Caco-2 (cell line): ENCODE results near the gene MICAL3. TPM values are rescaled to one million over a fixed set of nuclear protein-coding genes. Genes with fewer than 3 reads are reported as not detected.

Experiments used
- BruUV-seq: library from RNA; stranded (reverse); fragments of 400-500 nt; replicated peaks from 2 replicates; lab custom pipeline; 2021; lab: Mats Ljungman, UMichigan
- CTCF ChIA-PET: fragments of 300-600 bp; sonication (Branson Sonifier 250); formaldehyde crosslinking; loops from one replicate; lab custom pipeline; 2022; ENCODE audit warnings: antibody characterized with exemption; lab: Charles Lee
- POLR2A ChIA-PET: fragments of 300-600 bp; sonication (Branson Sonifier 250); formaldehyde crosslinking; loops from one replicate; lab custom pipeline; 2022; ENCODE audit warnings: antibody characterized with exemption; lab: Charles Lee
- DNase-seq, 2 experiments: peaks; one replicate each; pipeline versions ENCODE4 v3.0.0 to v3.0.0-alpha.2; 2020 to 2022
- H3K27me3 ChIP-seq: replicated peaks from 2 replicates; pipeline ENCODE4 v1.6.0; 2011; ENCODE audit warnings: low read length; ENCODE audit not compliant: control insufficient read depth, insufficient read depth
- H3K36me3 ChIP-seq: 2 replicates; pipeline ENCODE4 v1.5.1; 2011; ENCODE audit warnings: low read length; ENCODE audit not compliant: control insufficient read depth, insufficient read depth
- H3K4me1 ChIP-seq: fragments of 250-450 bp; sonication (Bioruptor Pico); 2 replicates; pipeline ENCODE4 v1.5.1; 2020; ENCODE audit warnings: mild to moderate bottlenecking
- H3K4me3 ChIP-seq: 2 replicates; pipeline ENCODE4 v1.5.1; 2011; ENCODE audit warnings: low read depth, mild to moderate bottlenecking, control low read depth, low read length
- H3K9me3 ChIP-seq: fragments of 250-450 bp; sonication (Bioruptor Pico); 2 replicates; pipeline ENCODE4 v1.5.1; 2020; ENCODE audit warnings: mild to moderate bottlenecking, moderate library complexity
- H3K27ac Mint-ChIP-seq: one replicate; pipeline ENCODE4 v1.8.0; 2022; ENCODE audit warnings: mixed read lengths; ENCODE audit not compliant: unreplicated experiment
- H3K27me3 Mint-ChIP-seq: one replicate; pipeline ENCODE4 v1.8.0; 2022; ENCODE audit warnings: mixed read lengths; ENCODE audit not compliant: insufficient read depth, unreplicated experiment
- H3K36me3 Mint-ChIP-seq: one replicate; pipeline ENCODE4 v1.8.0; 2022; ENCODE audit warnings: mild to moderate bottlenecking, mixed read lengths; ENCODE audit not compliant: insufficient read depth, unreplicated experiment
- H3K4me1 Mint-ChIP-seq: one replicate; pipeline ENCODE4 v1.8.0; 2022; ENCODE audit warnings: low read depth, mixed read lengths; ENCODE audit not compliant: unreplicated experiment
- H3K4me3 Mint-ChIP-seq: one replicate; pipeline ENCODE4 v1.8.0; 2022; ENCODE audit warnings: mild to moderate bottlenecking, moderate library complexity, mixed read lengths; ENCODE audit not compliant: unreplicated experiment
- H3K9me3 Mint-ChIP-seq: one replicate; pipeline ENCODE4 v1.8.0; 2022; ENCODE audit warnings: mixed read lengths; ENCODE audit not compliant: unreplicated experiment
- CTCF ChIP-seq, 2 experiments: fragments of 200-600 bp in 1 of 2; IDR thresholded peaks; 1 replicate in 1 of 2; 2 replicates in 1 of 2; pipeline versions ENCODE4 v1.5.1 to v1.8.0; 2011 to 2022; ENCODE audit warnings: antibody characterized with exemption in 1 of 2, control low read depth in 1 of 2, inconsistent platforms in 1 of 2, low read depth in 1 of 2, low read length in 1 of 2, mild to moderate bottlenecking in 1 of 2, moderate library complexity in 1 of 2; ENCODE audit not compliant: insufficient read depth in 1 of 2, severe bottlenecking in 1 of 2, unreplicated experiment in 1 of 2
- intact Hi-C: fragments of 100-400 bp; cut with micrococcal nuclease; formaldehyde crosslinking; loops from one replicate; pipeline ENCODE4 v1.10.0; 2022; ENCODE audit not compliant: unreplicated experiment
- total RNA-seq: library from RNA; stranded (reverse); gene quantifications from 2 replicates; pipeline ENCODE4 v1.2.3, GENCODE V29; 2022

The MICAL3 gene
- total RNA-seq, 1 experiment from 2014 or later, result 65.6 TPM

DNA sequence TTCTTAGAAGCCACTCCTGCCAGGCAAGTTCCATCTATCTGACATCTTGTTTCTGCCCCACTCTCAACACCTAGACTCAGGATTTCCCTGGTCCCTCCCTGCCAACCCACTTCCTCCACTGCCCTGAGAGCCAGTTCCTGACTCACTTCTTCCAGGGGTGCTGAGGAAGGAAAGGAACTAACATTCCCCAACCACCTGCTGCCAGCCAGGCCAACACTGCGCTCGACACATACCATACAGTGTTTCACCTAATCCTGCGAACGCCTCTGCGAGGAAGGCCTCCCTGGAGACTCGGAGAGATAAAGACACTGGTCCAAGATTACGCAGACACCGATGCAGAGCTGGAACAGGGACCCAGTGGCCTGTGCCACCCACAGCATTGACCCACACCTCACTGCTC is 40.2 kb downstream of the MICAL3 start:
- intact Hi-C loops, result no loop called here
- Mint-ChIP-seq H3K4me3 (no peak overlapping the region), H3K27me3 (no peaks in the 10 kb centered on the region), H3K9me3 (no peaks in the 10 kb centered on the region), H3K36me3 (peaks cover 11% of the 10 kb centered on the region), H3K4me1 (peaks cover 27% of the 10 kb centered on the region), H3K27ac (no peak overlapping the region)
- DNase-seq, result no peak
- H3K9me3 ChIP-seq, result no peaks in the 10 kb centered on the region
- POLR2A ChIA-PET, result no interaction called here
- BruUV-seq, result no TSS peak
- no peak overlapping the region for H3K4me3 ChIP-seq
- no peaks in the 10 kb centered on the region; the same call in 1 of the 2 replicates for H3K36me3 ChIP-seq
- peaks cover 11% of the 10 kb centered on the region for H3K4me1 ChIP-seq
- no peak for TF ChIP-seq CTCF (IDR thresholded peaks at IDR 0.05; ENCODE audit: insufficient read depth in 1 of 2, low read depth in 1 of 2, low read length in 1 of 2, severe bottlenecking in 1 of 2, unreplicated experiment in 1 of 2)
- CTCF ChIA-PET, result no interaction called here
- no peaks in the 10 kb centered on the region for H3K27me3 ChIP-seq

GRCh38 chr22:17982572-17983141 is 41.7 kb downstream of the MICAL3 start:
- Histone ChIP-seq H3K36me3 (no peaks in the 10 kb centered on the region; the same call in 1 of the 2 replicates), H3K4me3 (no peak overlapping the region), H3K27me3 (no peaks in the 10 kb centered on the region), H3K9me3 (no peaks in the 10 kb centered on the region), H3K4me1 (peaks cover 14% of the 10 kb centered on the region)
- no peaks in the 10 kb centered on the region for H3K9me3 Mint-ChIP-seq
- intact Hi-C loops, result no loop called here
- DNase-seq, result no peak
- CTCF ChIA-PET, result interaction anchor here (1.6 kb wide), 1 partner anchor 94 kb away, joined by 3 read pairs; no protein-coding TSS in a partner anchor
- H3K36me3 Mint-ChIP-seq, result peaks cover 11% of the 10 kb centered on the region
- POLR2A ChIA-PET, result no interaction called here
- H3K4me1 Mint-ChIP-seq, result peaks cover 24% of the 10 kb centered on the region
- no peaks in the 10 kb centered on the region for H3K27me3 Mint-ChIP-seq
- no peak overlapping the region for H3K4me3 Mint-ChIP-seq
- H3K27ac Mint-ChIP-seq, result no peak overlapping the region
- BruUV-seq, result no TSS peak
- no peak for TF ChIP-seq CTCF (IDR thresholded peaks at IDR 0.05; ENCODE audit: insufficient read depth in 1 of 2, low read depth in 1 of 2, low read length in 1 of 2, severe bottlenecking in 1 of 2, unreplicated experiment in 1 of 2)

DNA sequence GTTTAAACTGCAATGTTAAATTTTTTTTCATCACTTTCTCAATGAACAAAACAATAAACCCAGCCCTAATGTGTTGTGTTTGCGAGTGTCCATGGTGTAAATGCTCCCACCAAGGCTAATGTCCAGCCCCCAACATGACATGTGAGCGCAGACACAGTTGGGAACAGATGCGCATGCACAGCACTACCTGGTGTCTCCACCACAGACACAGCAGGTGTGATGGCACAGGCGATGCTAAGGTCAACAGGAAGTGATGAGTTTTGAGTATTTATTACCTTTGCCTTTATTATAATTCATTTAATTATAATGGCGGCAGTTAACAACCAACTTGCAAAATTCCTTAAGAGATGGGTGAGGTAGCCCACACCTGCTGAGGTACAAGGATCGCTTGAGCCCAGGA is 42.9 kb downstream of the MICAL3 start:
- no peak overlapping the region for H3K4me3 Mint-ChIP-seq
- peaks cover 11% of the 10 kb centered on the region for H3K36me3 Mint-ChIP-seq
- no peak for TF ChIP-seq CTCF (IDR thresholded peaks at IDR 0.05; ENCODE audit: insufficient read depth in 1 of 2, low read depth in 1 of 2, low read length in 1 of 2, severe bottlenecking in 1 of 2, unreplicated experiment in 1 of 2)
- H3K9me3 ChIP-seq, result no peaks in the 10 kb centered on the region
- no peak overlapping the region for H3K27ac Mint-ChIP-seq
- no peaks in the 10 kb centered on the region for H3K36me3 ChIP-seq
- H3K27me3 Mint-ChIP-seq, result no peaks in the 10 kb centered on the region
- H3K4me1 Mint-ChIP-seq, result peaks cover 29% of the 10 kb centered on the region
- H3K9me3 Mint-ChIP-seq, result no peaks in the 10 kb centered on the region
- H3K4me1 ChIP-seq, result peaks cover 14% of the 10 kb centered on the region
- ChIA-PET POLR2A (no interaction called here), CTCF (no interaction called here)
- no peak overlapping the region for H3K4me3 ChIP-seq
- DNase-seq, result no peak
- BruUV-seq, result no TSS peak
- intact Hi-C loops, result no loop called here
- H3K27me3 ChIP-seq, result no peaks in the 10 kb centered on the region
